DMS114 treated with DMSO at 0.1 percent for 48 hours (cell line): Measurements from ENCODE around the gene NUP85.
"Not testable (repeated sequence)": the region's sequence is repeated elsewhere in the genome, so short reads cannot be mapped to it uniquely, and the experiment has no call there.

ENCODE experiments used
- DNase-seq: peaks from one replicate; lab custom pipeline; 2025; ENCODE audit not compliant: unreplicated experiment; lab: John Stamatoyannopoulos, UW

NUP85 gene, protein sequence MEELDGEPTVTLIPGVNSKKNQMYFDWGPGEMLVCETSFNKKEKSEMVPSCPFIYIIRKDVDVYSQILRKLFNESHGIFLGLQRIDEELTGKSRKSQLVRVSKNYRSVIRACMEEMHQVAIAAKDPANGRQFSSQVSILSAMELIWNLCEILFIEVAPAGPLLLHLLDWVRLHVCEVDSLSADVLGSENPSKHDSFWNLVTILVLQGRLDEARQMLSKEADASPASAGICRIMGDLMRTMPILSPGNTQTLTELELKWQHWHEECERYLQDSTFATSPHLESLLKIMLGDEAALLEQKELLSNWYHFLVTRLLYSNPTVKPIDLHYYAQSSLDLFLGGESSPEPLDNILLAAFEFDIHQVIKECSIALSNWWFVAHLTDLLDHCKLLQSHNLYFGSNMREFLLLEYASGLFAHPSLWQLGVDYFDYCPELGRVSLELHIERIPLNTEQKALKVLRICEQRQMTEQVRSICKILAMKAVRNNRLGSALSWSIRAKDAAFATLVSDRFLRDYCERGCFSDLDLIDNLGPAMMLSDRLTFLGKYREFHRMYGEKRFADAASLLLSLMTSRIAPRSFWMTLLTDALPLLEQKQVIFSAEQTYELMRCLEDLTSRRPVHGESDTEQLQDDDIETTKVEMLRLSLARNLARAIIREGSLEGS

DNA sequence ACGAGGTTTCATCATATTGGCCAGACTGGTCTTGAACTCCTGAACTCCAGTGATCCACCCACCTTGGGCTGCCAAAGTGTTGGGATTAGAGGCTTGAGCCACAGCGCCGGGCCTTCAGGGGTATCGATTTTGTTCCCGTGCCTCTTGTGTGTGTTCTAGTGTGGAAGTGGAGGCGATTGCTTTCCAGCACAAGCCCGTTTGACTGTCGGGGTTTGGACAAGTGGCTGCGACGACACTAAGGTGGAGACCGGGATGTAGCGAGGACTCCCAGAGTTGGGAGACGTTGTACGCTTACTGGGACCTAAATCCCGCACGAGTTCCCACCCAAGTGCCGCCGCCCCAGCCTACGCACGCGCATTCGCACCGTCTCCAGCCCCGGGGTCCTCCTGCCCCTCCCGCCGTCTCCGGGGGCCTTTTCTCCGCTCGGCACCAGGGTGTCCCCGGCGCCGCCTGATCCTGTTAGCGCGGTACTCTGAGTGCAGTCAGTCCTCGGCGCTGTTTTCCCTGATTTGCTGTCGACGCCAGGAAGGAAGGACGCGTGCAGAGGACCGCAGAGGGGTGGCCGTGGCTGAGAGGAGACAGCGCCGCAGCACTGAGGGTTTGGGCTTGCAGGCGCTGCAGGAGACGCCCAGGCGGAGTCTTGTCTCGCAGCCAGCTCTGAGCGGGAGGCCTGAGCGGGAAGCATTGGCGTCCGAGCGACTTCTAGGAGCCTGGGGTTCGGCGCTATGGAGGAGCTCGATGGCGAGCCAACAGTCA, at the start of gene NUP85:
NUP85 (plus strand) TSS at position 643 of the 756 bp plus-strand sequence; CDS start at position 726, 83 bp downstream.
- peak; percentile 90 for DNase-seq

DNA sequence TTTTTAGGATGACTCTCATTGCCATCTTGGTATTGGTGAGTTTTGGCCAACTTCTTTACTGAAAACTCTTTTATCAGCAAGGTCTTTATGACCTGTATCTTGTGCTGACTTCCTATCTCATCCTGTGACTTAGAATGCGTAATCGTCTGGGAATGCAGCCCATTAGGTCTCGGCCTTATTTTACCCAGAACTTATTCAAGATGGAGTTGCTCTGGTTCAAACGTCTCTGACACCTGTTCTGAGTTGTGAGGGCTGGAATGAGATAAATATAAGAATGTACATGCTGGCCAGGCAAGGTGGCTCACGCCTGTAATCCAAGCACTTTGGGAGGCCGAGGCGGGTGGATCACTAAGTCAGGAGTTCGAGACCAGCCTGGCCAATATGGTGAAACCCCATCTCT, 47.0 kb upstream of the NUP85 start:
- DNase-seq = not testable (repeated sequence)

DNA sequence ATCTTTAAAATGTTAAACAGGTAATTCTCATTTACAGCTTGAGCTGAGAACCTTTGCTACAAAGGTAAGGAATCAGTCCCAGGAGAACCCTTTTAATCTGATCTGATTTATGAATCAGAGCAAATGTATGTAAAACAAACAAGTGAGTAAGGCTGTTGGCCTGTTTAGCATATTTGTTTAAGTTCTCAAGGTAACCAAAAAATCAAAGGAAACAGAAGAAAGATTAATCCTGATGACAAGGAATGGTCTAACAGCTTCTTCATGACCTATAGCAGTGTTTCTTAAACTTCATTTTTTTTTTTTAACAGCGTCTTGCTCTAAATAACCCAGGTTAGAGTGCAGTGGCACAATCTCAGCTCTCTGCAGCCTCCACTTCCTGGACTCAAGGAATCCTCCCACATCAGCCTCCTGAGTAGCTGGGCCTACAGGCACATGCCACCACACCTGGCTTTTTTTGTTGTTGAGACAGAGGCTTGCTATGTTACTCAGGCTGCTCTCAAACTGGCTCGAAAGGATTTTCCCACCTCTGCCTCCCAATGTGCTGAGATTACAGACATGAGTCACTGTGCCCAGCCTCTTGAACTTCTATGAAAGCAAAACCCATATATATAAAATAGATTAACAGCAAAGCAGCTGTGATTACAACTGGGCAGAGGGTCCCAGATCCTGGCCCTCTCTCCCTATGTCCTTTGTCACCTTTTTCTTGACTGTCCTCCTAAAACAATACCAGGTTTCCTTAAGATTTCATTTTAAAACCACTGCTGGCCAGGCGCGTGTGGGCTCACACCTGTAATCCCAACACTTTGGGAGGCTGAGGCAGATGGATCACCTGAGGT, 46.1 kb upstream of the NUP85 start:
- DNase-seq = no peak

DNA sequence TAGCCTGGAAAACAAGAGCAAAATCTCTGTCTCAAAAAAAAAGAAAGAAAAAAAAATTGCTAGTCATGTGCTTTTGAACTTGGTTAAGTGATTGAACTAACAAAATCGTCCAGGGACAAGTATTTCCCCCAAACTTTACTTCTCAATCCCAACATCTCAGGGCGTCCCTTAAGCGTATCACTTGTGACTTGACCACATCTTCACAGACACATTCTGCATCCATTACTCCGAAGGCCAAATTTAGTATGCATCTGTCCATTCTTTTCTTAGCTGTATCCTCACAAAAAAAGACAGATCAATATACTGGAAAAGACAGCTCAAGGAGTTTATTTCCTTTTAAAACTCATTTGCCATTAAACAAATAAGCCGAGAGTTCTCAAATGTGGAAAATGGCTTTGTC, 45.3 kb upstream of the NUP85 start:
- no peak for DNase-seq

DNA sequence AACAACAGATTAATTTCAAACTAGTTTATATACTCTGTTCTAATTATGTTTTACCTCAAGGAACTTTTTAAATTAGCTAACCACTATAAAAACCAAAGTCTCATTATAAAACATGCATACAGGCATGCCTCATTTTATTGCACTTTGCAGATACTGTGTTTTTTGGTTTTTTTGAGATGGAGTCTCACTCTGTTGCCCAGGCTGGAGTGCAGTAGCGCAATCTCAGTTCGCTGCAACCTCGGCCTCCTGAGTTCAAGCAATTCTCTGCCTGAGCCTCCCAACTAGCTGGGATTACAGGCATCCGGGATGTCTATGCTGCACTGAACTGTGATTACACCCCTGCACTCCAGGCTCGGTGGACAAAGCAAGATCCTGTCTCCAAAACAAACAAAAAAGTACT, 42.4 kb upstream of the NUP85 start:
- no peak for DNase-seq

DNA sequence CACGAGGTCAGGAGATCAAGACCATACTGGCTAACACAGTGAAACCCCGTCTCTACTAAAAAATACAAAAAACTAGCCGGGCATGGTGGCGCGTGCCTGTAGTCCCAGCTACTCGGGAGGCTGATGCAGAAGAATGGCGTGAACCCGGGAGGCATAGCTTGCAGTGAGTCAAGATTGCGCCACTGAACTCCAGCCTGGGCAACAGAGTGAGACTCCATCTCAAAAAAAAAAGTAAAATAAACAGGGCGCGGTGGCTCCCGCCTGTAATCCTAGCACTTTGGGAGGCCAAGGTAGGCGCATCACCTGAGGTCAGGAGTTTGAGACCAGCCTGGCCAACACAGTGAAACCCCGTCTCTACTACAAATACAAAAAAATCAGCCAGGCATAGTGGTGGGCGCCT, 40.9 kb upstream of the NUP85 start:
- not testable (repeated sequence) for DNase-seq

DNA sequence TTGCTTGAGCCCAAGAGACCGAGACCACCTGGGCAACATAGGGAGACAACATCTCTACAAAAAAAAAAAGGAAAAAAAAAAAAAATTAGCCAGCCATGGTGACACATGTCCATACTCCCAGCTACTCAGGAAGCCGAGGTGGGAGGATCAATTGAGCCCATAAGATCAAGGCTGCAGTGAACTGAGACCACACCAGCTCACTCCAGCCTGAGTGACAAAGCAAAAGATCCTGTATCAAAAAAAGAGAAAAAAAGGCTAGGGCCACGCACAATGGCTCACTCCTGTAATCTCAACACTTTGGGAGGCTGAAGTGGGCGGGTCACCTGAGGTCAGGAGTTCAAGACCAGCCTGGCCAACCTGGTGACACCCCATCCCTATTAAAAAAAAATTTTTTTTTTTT, 36.5 kb upstream of the NUP85 start:
- no peak for DNase-seq

DNA sequence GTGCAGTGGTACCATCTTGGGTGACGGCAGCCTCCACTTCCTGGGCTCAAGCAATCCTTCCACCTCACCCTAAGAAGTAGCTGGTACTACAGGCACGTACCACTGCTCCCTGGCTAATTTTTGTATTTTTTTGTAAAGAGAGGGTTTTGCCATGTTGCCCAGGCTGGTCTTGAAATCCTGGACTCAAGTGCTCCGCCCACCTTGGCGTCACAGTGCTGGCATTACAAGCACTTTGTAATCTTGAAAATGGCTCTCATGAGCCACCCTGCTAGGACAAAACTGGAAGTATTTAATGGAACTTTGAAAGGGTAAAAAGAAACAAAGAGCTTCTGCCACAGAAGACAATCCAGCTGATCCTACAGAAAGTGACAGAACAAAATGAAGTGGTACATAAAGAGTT, 32.0 kb upstream of the NUP85 start:
- DNase-seq = no peak

DNA sequence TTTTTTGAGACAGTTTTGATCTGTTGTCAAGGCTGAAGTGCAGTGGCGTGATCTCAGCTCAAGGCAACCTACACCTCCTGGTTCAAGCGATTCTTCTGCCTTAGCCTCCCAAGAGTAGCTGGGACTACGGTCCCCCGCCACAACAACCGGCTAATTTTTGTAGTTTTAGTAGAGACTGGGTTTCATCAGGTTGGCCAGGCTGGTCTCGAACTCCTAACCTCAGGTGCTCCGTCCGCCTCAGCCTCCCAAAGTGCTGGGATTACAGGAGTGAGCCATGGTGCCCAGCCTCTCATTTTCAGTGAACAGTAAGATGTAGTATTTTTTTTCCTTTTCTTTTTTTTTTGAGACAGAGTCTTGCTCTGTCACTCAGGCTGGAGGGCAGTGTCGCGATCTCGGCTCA, 30.5 kb upstream of the NUP85 start:
- DNase-seq = no peak

DNA sequence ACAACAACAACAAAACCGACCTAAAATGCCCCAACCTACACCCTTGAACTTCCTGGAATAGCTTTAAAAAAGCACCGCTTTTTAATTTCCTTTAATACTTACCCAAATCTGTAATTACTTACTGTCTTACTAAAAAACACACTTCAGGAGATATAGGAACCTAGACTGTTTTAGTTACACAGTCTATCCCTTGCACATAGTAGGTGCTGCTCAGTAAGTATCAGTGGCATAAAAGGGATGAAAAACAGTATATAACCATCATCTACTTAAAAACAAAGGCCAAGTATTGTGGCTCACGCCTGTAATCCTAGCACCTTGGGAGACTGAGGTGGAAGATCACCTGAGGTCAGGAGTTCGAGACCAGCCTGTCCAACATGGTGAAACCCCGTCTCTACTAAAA, 28.9 kb upstream of the NUP85 start:
- DNase-seq = no peak

DNA sequence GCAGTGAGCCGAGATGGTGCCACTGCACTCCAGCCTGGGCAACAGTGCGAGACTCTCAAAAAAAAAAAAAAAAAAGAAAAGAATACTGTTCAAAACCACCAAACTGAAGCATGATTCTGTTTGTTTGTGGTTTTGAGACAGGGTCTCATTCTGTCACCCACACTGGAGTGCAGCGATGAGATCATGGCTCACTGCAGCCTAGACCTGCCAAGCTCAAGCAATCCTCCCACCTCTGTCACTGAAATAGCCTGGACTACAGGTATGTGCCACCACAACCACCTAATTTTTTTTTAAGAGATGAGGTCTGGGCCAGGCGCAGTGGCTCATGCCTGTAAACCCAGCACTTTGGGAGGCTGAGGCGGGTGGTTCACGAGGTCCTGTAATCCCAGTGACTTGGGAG, 27.0 kb upstream of the NUP85 start:
- DNase-seq = no peak

DNA sequence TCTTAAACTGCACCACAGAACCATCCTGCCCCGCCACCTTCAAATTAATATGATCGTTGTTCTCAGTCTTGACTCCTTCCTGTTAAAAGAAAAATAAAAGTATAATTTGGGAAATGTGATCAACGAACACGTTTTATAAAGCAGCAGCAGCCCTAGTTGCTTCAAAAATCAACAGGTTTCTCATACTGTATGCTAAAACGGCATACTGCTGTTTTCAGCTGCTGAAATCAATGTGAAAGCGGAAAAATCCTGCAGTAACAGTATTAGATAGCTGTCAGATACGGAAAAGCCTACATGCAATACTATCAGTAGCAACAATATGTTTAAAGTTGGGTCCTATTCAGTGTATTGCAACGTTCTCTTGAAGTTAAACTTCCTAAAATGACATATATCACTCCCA, 24.4 kb upstream of the NUP85 start:
- DNase-seq = no peak

DNA sequence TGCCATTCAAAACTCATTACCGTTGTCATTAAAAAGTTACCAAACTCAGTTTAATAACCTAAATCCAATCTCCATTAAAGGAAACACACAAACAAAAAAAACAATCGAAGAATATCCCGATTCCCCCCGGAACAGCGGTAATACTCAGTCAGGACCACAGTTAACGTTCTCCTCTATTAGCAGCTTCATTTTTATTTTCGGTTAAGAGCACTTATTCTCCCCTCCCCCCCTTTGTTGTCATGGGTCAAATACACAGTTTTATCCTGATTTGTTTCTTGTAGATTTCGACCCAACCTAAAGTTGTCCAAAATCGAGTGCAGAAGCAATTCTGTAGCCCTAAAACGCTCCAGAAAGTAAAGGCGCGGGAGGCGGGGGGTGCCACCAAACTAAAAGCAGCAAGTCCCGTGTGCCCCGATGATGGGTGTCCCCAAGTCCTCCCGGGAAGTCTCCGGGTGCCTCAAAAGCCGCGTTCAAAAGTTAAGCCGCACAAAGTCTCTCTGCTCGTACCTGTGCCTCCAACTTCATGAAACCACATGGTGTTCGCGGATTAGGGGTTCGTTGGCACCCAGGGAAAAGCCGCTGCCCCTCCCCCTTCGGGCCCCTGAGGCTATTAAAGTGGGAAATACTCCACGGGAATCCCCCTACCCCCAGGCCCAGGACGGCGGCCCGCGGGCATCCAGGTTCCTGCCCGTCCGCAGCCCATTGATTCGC, 23.7 kb upstream of the NUP85 start:
- no peak for DNase-seq

DNA sequence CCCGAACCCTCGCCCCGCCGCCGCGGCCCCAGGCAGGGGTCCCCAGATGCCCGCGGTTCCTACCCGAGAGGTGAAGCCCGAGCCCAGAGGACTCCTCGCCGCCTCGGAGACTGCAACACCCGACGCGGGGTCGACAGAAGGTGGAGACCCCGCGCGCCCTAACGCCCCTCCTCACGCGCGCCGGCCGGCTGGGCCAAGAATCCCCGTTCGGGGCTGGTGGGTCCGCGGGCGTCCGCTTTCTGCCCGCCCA, 23.2 kb upstream of the NUP85 start:
- no peak for DNase-seq

DNA sequence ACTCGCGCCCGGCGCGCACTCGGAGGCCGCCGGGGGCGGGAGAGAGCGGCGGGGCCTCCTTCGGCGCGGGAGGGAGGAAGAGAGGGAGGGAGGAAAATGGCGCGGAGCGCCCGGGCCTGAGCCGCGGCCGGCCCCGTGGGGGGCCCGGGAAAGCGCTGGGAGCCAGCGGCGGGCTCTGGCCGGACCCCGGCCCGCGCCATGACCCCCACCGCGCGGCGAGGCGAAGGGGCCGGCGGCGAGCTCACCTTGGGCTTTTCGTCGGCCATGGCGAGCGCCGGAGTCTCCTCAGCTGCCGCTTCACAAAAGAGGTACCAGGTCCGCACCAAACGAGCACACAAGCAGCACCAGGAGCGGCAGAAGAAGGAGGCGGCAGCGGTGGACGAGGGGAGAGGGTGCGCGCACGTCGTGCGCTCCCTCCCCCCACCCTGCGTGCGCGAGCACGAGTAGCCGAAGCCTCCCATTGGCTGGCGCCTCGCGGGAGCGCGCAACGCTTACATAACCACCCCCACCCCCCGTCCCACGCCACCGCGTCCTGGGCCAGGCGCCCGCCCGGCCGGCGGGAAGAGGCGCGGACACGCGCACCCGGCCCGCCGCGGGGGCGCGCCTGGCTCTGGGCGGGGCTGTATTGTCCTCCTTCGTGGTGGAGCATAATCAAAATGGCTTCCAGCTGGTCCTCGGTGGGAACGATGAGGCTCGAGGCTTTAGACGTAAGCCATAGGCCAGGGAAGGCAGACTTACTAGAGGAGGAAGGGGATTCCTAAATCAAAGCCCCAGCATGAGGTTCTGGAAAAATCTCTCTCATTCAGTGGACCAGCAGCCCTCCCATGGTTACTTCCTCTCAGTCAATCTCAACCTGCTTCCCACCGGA, 22.7 kb upstream of the NUP85 start, which contains the start of gene SUMO2:
SUMO2 (minus strand) TSS at position 391 of the 868 bp plus-strand sequence; CDS start at position 266, 125 bp downstream.
- peak; percentile 69 for DNase-seq

DNA sequence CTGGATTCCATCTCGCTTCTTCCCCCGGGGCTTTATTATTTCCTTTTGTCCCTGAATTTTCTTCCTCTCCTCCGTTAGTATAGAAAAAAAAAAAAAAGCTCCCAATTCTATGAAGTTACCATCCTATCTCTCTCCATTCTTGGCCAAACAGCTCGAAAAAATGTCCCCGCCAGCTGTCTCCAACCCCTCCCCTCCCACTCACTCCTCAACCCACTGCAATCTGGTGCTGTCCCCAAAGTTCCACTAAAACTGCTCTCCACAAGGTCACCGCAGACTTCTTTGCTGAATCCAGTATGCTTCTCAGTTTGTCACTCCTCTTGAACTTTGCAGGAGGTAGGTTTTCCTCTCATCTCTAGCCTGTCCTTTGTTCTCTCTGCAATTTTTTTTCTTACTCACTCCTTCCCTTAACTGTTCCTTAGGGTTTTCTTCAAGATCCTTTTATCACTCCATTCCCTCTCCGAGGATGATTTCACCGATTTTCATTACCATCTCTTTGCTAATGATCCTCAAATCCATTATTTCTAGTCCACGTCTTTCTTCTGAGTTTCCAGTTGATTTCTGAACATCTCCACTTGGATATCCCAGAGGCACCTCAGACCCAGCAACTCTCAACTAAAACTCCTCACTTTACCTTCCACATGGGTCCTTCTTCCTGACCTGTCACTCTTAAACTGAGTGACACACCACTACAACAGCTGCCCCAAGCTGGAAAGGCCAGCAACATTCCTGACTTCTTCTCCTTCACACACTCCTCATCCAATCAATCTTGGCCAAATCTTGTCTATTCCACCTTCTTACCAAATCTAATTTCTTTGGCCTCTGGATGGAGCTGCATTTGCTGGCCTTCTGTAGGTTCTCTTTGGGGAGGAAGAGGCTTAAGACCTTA, 21.2 kb upstream of the NUP85 start:
- no peak for DNase-seq

DNA sequence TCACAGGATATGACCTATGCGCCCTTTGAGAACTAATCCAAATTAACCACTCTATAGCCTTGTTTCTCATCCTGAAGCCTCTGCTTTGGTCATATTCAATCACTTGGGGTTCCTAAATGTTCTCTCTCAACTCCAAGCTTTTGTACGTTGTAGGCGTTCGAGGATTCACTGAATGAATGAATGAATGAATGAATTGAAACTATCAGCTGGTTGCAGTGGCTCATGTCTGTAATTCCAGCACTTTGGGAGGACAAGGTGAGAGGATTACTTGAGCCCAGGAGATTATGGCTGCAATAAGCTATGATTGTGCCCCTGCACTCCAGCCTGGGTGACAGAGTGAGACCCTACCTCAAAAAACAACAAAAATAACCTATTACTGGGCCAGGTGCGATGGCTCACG, 16.9 kb upstream of the NUP85 start:
- no peak for DNase-seq

DNA sequence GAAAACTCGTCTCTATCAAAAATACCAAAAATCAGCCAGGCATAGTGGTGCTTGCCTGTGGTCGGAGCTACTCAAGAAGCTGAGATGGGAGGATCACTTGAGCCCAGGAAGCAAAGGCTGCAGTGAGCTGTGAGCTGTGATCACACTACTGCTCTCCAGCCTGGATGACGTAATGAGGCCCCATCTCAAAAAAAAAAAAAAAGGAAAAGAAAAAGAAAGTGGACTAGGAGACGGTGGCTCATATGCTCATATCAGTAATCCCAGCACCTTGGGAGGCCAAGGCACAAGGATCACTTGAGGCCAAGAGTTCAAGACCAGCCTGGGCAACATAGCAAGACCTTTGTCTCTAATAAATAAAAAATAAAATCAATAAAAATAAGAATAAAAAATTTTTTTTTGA, 13.9 kb upstream of the NUP85 start:
- DNase-seq = no peak

DNA sequence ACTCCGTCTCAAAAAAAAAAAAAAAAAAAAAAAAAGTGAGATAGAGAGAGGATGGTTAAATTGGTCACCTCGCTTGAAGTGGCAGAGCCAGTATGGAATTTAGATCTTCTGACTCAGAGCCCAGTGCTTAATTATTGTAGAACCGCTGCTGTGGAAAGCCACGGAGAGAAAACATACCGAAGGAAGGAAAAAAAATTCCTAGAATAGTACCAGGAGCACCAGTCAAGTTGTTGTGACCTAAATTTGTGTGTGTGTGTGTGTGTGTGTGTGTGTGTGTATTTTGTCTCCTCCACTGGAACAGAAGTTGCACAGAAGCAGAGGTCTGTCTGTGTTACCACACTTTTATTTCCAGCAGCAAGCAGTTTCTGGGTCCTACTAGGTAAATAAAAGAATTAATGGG, 10.6 kb upstream of the NUP85 start:
- no peak for DNase-seq
